HCT116 (cell line): ENCODE results near the gene KRTAP1-3.

ENCODE experiments used
- CTCF ChIP-seq, 3 experiments: fragments of 200-600 bp in 1 of 3; sonication (generic) in 1 of 3; IDR thresholded peaks in 2 of 3; conservative IDR thresholded peaks in 1 of 3; 2 replicates each; pipeline ENCODE4 v1.5.1; 2012 to 2017; ENCODE audit warnings: low read depth in 2 of 3, low read length in 2 of 3, antibody characterized with exemption in 1 of 3, borderline replicate concordance in 1 of 3, control low read depth in 1 of 3, mild to moderate bottlenecking in 1 of 3, mixed read lengths in 1 of 3, mixed run types in 1 of 3, moderate library complexity in 1 of 3; ENCODE audit not compliant: insufficient read depth in 1 of 3
- EZH2 ChIP-seq: fragments of 200-600 bp; sonication (generic); IDR thresholded peaks from 2 replicates; pipeline ENCODE4 v1.6.1; 2017; ENCODE audit warnings: antibody characterized with exemption, mixed run types
- EZH2phosphoT487 ChIP-seq: fragments of 200-600 bp; IDR thresholded peaks from 2 replicates; pipeline ENCODE4 v1.6.1; 2018; ENCODE audit warnings: antibody characterized with exemption, borderline replicate concordance
- JUND ChIP-seq: IDR thresholded peaks from 2 replicates; pipeline ENCODE4 v1.6.1; 2012
- POLR2A ChIP-seq: IDR thresholded peaks from 2 replicates; pipeline ENCODE4 v1.7.0; 2011; ENCODE audit warnings: borderline replicate concordance; ENCODE audit not compliant: insufficient read depth, insufficient read length; ENCODE audit errors: extremely low read depth
- POLR2AphosphoS5 ChIP-seq: IDR thresholded peaks from 2 replicates; pipeline ENCODE4 v1.6.1; 2011; ENCODE audit warnings: mild to moderate bottlenecking, low read depth, low read length, moderate library complexity
- RAD21 ChIP-seq: IDR thresholded peaks from 2 replicates; pipeline ENCODE4 v1.6.1; 2012; ENCODE audit warnings: low read depth, mild to moderate bottlenecking
- SIN3A ChIP-seq: IDR thresholded peaks from 2 replicates; pipeline ENCODE4 v1.6.1; 2012; ENCODE audit warnings: low read depth
- YY1 ChIP-seq: IDR thresholded peaks from 2 replicates; pipeline ENCODE4 v1.6.1; 2011; ENCODE audit warnings: low read length, low read depth, moderate library complexity, mild to moderate bottlenecking; ENCODE audit not compliant: insufficient replicate concordance; ENCODE audit errors: extremely low read depth
- TF ChIP-seq, protein P1 (sequence below): IDR thresholded peaks from 2 replicates; pipeline ENCODE4 v1.6.1; 2012

DNA sequence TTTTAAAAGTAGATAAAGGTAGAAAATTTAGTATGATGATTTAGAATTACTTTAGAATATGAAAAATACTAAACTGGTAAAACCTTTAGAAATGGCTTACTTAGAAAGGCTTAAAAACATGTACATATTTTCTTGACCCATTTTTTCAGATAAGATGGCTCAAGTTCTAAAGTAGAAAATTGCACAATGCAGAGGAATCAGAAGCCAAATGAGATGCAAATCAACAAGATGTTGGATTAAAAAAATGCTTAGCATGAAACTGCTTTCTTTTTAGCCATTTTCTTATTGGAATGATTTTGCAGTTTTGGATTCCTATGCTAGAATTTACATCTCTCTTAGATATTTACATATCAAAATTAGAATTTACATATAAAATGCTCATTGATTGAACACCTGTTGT lies 24.2 kb downstream of the KRTAP1-3 start:
- TF ChIP-seq CTCF (IDR thresholded peaks at IDR 0.05 in 2 of 3, conservative IDR thresholded peaks at IDR 0.05 in 1 of 3; ENCODE audit: borderline replicate concordance in 1 of 3, insufficient read depth in 1 of 3, low read depth in 2 of 3, low read length in 2 of 3) (no peak), EZH2 (no peak), POLR2AphosphoS5 (no peak), SIN3A (no peak), YY1 (no peak), EZH2phosphoT487 (no peak), JUND (no peak), RAD21 (no peak), POLR2A (no peak)
- TF ChIP-seq, protein P1, sequence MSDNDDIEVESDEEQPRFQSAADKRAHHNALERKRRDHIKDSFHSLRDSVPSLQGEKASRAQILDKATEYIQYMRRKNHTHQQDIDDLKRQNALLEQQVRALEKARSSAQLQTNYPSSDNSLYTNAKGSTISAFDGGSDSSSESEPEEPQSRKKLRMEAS, result no peak
